EH (cell line): ENCODE data around the gene TTC34.

Source experiments
- DNase-seq: peaks from one replicate; pipeline ENCODE4 v3.0.0-alpha.2; 2015; ENCODE audit warnings: low read depth

The TTC34 gene

GRCh38 chr1:2801535-2802291 is at the start of gene TTC34:
TSS of gene TTC34 (minus strand) at chr1:2801693. CDS start at chr1:2800827, 866 bp downstream.
- DNase-seq = no peak

- no peak for DNase-seq
Observed at GRCh38 chr1:2850502-2850901, 49.0 kb upstream of the TTC34 start.

- DNase-seq = no peak
Observed at GRCh38 chr1:2848006-2848670, 46.6 kb upstream of the TTC34 start.

- DNase-seq = no peak
Observed at GRCh38 chr1:2847086-2847985, 45.8 kb upstream of the TTC34 start.

- no peak for DNase-seq
Observed at GRCh38 chr1:2845869-2846268, 44.4 kb upstream of the TTC34 start.

- no peak for DNase-seq
Observed at GRCh38 chr1:2840036-2840809, 38.7 kb upstream of the TTC34 start.

- no peak for DNase-seq
Observed at GRCh38 chr1:2837823-2838222, 36.3 kb upstream of the TTC34 start.

GRCh38 chr1:2837316-2837715 is 35.8 kb upstream of the TTC34 start:
- DNase-seq = no peak

- DNase-seq = no peak
Observed at GRCh38 chr1:2836333-2836970, 35.0 kb upstream of the TTC34 start.

GRCh38 chr1:2835650-2836159 is 34.2 kb upstream of the TTC34 start:
- no peak for DNase-seq

- DNase-seq = no peak
Observed at GRCh38 chr1:2834741-2835564, 33.5 kb upstream of the TTC34 start.

GRCh38 chr1:2834146-2834475 is 32.6 kb upstream of the TTC34 start:
- no peak for DNase-seq

- DNase-seq = no peak
Observed at GRCh38 chr1:2833454-2834145, 32.1 kb upstream of the TTC34 start.

- no peak for DNase-seq
Observed at GRCh38 chr1:2832506-2833453, 31.3 kb upstream of the TTC34 start.

GRCh38 chr1:2831596-2832212 is 30.2 kb upstream of the TTC34 start:
- no peak for DNase-seq

- DNase-seq = no peak
Observed at GRCh38 chr1:2830761-2831425, 29.4 kb upstream of the TTC34 start.

GRCh38 chr1:2829846-2830615 is 28.5 kb upstream of the TTC34 start:
- DNase-seq = no peak
